ENCODE results near the gene RCOR1.
A peak's percentile ranks its signal among the peaks of the same experiment; 100 is the strongest.

The RCOR1 gene

GRCh38 chr14:102684298-102684663, 91.8 kb downstream of the RCOR1 start:
- DNase-seq: no peak

GRCh38 chr14:102686196-102686801, 93.8 kb downstream of the RCOR1 start:
- DNase-seq: no peak

- DNase-seq: no peak
These were observed 95.8 kb downstream of the RCOR1 start for GRCh38 chr14:102688290-102688689.

GRCh38 chr14:102690509-102691286, 98.2 kb downstream of the RCOR1 start:
- no peak for DNase-seq

DNA sequence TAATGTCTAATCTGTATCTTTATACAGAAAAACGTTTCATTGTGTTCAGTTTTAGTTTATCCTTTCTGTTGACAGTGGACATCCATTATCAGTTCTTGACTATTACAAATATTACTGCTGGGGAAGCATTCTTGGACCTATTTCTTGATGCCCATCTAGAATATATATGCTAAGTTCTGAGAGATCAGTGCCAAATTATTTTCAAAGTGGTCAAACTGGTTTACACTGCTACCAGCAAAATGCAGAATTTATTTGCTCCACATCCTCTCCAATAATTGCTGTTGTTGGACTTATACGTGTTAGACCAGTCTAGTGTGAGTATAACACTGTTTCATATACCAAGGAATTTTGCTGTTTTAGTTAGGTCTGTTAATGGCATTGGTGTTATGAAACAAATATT, 99.3 kb downstream of the RCOR1 start:
- no peak for DNase-seq

GRCh38 chr14:102692334-102692733, 99.9 kb downstream of the RCOR1 start:
- DNase-seq: no peak

DNA sequence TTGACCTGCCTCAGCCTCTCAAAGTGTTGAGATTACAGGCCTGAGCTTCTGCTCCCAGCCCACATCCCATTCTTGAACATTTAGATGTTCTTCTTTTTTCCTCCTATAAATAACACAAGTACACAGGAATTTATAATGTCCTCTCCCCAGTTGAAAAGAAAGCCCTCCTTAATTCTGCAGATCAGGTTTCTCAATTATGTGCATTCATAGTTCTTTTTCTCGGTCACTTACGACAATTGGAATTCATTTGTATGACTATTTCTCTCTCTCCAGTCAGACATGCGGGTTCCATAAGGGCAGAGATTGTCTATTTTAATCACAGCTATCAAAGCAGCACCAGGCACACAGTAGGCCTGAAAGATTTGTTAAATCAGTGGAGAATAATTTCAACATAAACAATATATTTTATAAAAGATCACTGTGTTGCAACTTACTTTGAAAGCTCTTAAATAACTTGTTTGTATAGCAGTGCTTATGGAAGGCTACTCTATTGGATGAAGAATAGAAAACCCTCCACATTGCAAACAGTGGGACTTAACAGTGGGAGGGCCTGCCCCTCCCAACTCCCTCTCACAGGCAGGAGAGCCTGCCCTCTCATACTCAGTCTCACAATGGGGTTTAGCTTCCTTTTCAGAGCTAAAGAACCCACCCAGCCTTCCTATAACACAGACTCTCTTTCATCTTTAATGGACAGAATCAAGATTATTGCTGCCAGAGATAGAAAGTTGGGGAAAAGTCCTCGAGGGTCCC, 100.7 kb downstream of the RCOR1 start:
- peak; percentile 56 for DNase-seq

GRCh38 chr14:102694530-102695166, 102.2 kb downstream of the RCOR1 start:
- peak; percentile 87 for DNase-seq

- no peak for DNase-seq
These were observed 102.7 kb downstream of the RCOR1 start for GRCh38 chr14:102695167-102695555.

GRCh38 chr14:102696332-102696731, 103.9 kb downstream of the RCOR1 start:
- DNase-seq: no peak

DNA sequence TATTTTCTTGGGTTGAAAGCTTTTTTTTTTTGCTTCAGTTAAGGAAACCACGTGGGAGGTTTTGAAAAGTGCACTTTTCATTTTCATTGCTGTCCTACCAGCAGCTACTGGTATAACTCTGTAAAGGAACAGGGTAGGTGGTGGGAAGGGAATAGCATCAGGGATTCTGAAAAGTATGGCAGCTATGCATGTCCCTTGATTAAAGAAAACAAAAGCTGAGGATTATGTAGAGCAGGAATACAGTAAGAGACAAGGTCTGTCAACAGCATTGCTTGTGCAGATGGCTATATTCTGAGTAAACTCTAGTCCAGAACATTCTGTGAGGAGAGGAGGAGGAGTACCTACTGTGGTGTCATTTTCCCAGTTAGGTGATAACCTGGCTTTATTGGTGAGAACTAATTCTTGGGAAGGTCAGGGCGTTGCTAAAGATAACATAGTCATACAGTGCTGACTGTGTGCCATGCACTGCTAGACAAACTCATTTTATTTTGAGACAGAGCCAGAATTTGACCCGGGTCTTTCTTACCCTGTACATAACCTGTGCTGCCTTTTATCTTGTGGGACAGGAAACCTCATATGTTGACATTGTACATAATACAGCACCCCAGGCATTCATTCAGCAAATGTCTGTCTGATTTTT, 104.5 kb downstream of the RCOR1 start:
- peak; percentile 85 for DNase-seq

DNA sequence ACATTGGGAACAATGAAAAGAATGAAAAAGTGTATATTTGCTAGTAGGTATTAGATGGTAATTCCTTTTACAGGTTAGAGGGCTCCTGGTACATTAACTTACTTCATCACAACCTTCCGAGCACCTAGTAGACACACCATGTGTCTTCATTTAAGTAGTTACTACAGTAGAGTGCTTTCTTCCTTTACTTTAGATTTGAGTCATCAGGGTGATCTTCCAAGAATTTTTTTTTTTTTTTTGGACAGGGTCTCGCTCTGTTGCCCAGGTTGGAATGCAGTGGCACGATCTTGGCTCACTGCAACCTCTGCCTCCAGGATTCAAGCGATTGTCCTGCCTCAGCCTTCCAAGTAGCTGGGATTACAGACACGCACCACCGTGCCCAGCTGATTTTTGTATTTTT, 105.1 kb downstream of the RCOR1 start:
- no peak for DNase-seq

GRCh38 chr14:102699416-102700110, 107.1 kb downstream of the RCOR1 start:
- no peak for DNase-seq

DNA sequence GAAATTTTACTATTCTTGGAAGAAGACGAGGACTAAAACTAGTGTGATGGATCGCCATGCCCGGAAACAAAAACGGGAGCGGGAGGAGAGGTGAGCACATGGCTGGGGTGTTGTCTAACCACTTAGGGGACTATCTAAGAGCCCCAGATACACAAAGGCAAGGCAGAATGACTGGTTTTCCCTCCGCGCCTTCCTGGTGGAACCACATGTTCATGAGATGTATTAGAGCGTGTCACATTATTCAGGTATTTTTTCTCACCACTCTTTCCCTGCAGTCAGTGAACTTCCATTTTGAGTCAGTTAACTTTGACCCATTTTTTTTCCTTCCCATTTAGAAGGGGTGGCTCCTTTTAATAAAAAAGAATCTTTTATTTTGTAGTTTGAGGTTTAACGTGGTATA, 116.0 kb downstream of the RCOR1 start:
- no peak for DNase-seq

GRCh38 chr14:102711207-102711606, 118.8 kb downstream of the RCOR1 start:
- DNase-seq: no peak

DNA sequence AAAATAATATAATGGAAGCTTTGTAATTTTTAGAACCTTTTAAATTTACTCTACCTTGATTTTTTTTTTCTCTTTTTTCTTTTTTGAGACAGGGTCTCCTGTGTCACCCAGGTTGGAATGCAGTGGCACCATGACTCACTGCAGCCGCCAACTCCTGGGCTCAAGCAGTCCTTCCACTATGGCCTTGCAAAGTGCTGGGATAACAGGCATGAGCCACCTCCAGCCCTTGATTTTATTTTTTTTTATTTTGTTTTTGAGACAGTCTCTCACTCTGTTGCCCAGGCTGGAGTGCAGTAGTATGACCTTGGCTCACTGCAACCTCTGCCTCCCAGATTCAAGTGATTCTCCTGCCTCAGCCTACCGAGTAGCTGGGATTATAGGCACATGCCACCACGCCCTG, 119.5 kb downstream of the RCOR1 start:
- DNase-seq: no peak

- no peak for DNase-seq
These were observed 124.8 kb downstream of the RCOR1 start for GRCh38 chr14:102717276-102717675.

GRCh38 chr14:102722646-102723045, 130.2 kb downstream of the RCOR1 start:
- DNase-seq: no peak

- no peak for DNase-seq
These were observed 131.2 kb downstream of the RCOR1 start for GRCh38 chr14:102723650-102724049.

- DNase-seq: peak; percentile 68
These were observed 133.9 kb downstream of the RCOR1 start for GRCh38 chr14:102726191-102726949.

GRCh38 chr14:102727336-102728095, 135.1 kb downstream of the RCOR1 start:
- DNase-seq: no peak

Data from NCI-H69 (cell line).